Activated naive CD8-positive, alpha-beta T cell treated with anti-CD3 and anti-CD28 coated beads, Interleukin-2, amount 50 U/mL, for 24 hours (primary cell): ENCODE results near the gene CARD10.
A peak's percentile ranks its signal among the peaks of the same experiment; 100 is the strongest.
"Not testable (repeated sequence)": the region's sequence is repeated elsewhere in the genome, so short reads cannot be mapped to it uniquely, and the experiment has no call there.

Experiments used
- ATAC-seq: fragments of 150-1000 bp; cut with Tn5 transposase; one replicate; pipeline ENCODE4 v1.10.0; 2021
- DNase-seq: peaks from one replicate; pipeline ENCODE4 v3.0.0; 2021
- H3K27ac Mint-ChIP-seq: one replicate; pipeline ENCODE4 v1.8.0; 2021; ENCODE audit warnings: mild to moderate bottlenecking, mixed read lengths
- H3K27me3 Mint-ChIP-seq: one replicate; pipeline ENCODE4 v1.8.0; 2021; ENCODE audit warnings: mixed read lengths
- H3K36me3 Mint-ChIP-seq: one replicate; pipeline ENCODE4 v1.8.0; 2021; ENCODE audit warnings: low read depth, mixed read lengths
- H3K4me1 Mint-ChIP-seq: one replicate; pipeline ENCODE4 v1.8.0; 2021; ENCODE audit warnings: mixed read lengths
- H3K4me3 Mint-ChIP-seq: one replicate; pipeline ENCODE4 v1.8.0; 2021; ENCODE audit warnings: mild to moderate bottlenecking, moderate library complexity, mixed read lengths
- H3K9me3 Mint-ChIP-seq: one replicate; pipeline ENCODE4 v1.8.0; 2021; ENCODE audit warnings: mixed read lengths

CARD10 gene

GRCh38 chr22:37469416-37470086 lies 49.7 kb downstream of the CARD10 start:
- H3K9me3 Mint-ChIP-seq: no peaks in the 10 kb centered on the region
- peaks cover 45% of the 10 kb centered on the region for H3K36me3 Mint-ChIP-seq
- no peak for ATAC-seq
- no peak for DNase-seq
- no peaks in the 10 kb centered on the region for H3K27me3 Mint-ChIP-seq
- no peak overlapping the region for H3K27ac Mint-ChIP-seq
- H3K4me3 Mint-ChIP-seq: no peak overlapping the region
- H3K4me1 Mint-ChIP-seq: peaks cover 5% of the 10 kb centered on the region

DNA sequence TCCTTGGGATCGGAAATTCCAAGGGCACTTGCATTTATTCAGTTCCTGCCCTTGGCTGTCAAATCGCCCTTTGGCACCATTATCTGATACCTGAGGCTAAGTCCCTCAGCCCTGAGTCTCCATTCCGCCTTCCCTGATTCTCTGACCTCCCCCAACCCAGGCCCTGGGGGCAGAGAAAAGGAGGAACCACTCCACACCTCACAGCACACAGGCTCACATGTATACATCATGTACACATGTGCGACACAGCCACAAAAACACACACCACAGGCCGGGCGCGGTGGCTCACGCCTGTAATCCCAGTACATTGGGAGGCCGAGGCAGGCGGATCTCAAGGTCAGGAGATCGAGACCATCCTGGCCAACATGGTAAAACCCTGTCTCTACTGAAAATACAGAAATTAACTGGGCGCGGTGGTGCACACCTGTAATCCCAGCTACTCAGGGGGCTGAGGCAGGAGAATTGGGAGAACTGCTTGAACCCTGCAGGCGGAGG lies 51.0 kb downstream of the CARD10 start:
- not testable (repeated sequence) for H3K4me3 Mint-ChIP-seq, ATAC-seq, H3K27me3 Mint-ChIP-seq, H3K9me3 Mint-ChIP-seq, H3K4me1 Mint-ChIP-seq, H3K27ac Mint-ChIP-seq, DNase-seq
- peaks cover 41% of the 10 kb centered on the region for H3K36me3 Mint-ChIP-seq

DNA sequence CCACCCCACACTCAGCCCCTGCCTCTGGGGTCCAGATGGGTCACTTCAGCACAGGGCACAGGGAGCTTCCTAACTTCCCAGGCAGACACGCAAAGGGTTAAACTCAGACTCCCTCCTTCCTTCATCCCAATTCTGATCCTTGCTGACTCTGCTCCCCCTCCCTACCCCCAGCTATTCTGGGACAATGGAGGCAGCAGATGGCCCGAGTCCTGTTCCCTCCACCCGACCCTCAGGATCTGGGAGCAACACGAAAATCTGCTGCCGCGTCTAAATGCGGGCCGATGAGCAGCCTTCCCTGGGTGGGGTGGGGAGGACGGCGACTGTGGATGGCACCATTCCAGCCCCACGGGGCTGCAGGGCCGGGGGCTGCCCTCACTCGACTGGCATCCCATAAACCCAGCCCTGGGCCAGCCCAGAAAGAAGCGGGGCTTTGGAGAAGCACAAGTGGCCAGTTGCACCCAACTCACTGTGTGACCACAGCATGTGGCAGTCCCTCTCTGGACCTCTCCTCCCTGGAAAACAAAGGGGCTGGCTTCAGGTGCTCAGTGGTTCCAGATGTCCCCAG lies 51.7 kb downstream of the CARD10 start:
- no peak overlapping the region for H3K4me3 Mint-ChIP-seq
- no peak for ATAC-seq
- H3K9me3 Mint-ChIP-seq: no peaks in the 10 kb centered on the region
- peaks cover 36% of the 10 kb centered on the region for H3K36me3 Mint-ChIP-seq
- no peak overlapping the region for H3K27ac Mint-ChIP-seq
- no peak for DNase-seq
- H3K27me3 Mint-ChIP-seq: no peaks in the 10 kb centered on the region
- H3K4me1 Mint-ChIP-seq: peaks cover 6% of the 10 kb centered on the region

GRCh38 chr22:37464181-37464580 lies 55.0 kb downstream of the CARD10 start:
- peaks cover 6% of the 10 kb centered on the region for H3K4me1 Mint-ChIP-seq
- H3K36me3 Mint-ChIP-seq: peaks cover 26% of the 10 kb centered on the region
- H3K4me3 Mint-ChIP-seq: no peak overlapping the region
- no peaks in the 10 kb centered on the region for H3K9me3 Mint-ChIP-seq
- DNase-seq (no peak), ATAC-seq (no peak)
- H3K27ac Mint-ChIP-seq: no peak overlapping the region
- no peaks in the 10 kb centered on the region for H3K27me3 Mint-ChIP-seq

GRCh38 chr22:37462983-37463382 lies 56.2 kb downstream of the CARD10 start:
- no peak overlapping the region for H3K4me3 Mint-ChIP-seq
- DNase-seq: no peak
- H3K4me1 Mint-ChIP-seq: peaks cover 6% of the 10 kb centered on the region
- H3K27ac Mint-ChIP-seq: no peak overlapping the region
- H3K36me3 Mint-ChIP-seq: peaks cover 19% of the 10 kb centered on the region
- no peaks in the 10 kb centered on the region for H3K9me3 Mint-ChIP-seq
- ATAC-seq: no peak
- no peaks in the 10 kb centered on the region for H3K27me3 Mint-ChIP-seq

- Mint-ChIP-seq H3K4me3 (no peak overlapping the region), H3K36me3 (peaks cover 18% of the 10 kb centered on the region), H3K27me3 (no peaks in the 10 kb centered on the region), H3K27ac (no peak overlapping the region), H3K4me1 (peaks cover 6% of the 10 kb centered on the region), H3K9me3 (no peaks in the 10 kb centered on the region)
- no peak for ATAC-seq
- no peak for DNase-seq
These were observed 56.8 kb downstream of the CARD10 start for GRCh38 chr22:37462436-37462835.

DNA sequence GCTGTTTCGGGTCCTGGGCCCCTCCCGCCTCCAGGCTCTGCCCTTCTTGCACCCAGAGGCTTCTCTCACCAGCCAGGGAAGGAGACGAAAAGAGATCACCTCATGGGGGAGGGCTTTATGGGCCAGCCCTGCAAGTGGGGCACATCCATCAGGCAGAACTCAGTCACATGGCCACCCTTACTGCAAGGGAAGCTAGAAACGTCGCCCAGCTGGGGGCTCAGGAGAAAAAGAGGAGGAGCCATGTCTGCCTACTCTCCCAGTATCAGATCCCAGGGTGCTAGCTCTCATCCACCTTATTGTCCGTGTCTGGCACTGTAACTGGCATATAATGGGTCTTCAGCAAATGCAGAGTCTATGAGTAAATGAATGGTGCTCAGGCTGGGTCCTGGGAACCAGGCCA lies 57.3 kb downstream of the CARD10 start:
- no peaks in the 10 kb centered on the region for H3K27me3 Mint-ChIP-seq
- peaks cover 6% of the 10 kb centered on the region for H3K4me1 Mint-ChIP-seq
- H3K9me3 Mint-ChIP-seq: no peaks in the 10 kb centered on the region
- no peak overlapping the region for H3K27ac Mint-ChIP-seq
- H3K4me3 Mint-ChIP-seq: no peak overlapping the region
- DNase-seq (no peak), ATAC-seq (no peak)
- H3K36me3 Mint-ChIP-seq: peaks cover 18% of the 10 kb centered on the region

DNA sequence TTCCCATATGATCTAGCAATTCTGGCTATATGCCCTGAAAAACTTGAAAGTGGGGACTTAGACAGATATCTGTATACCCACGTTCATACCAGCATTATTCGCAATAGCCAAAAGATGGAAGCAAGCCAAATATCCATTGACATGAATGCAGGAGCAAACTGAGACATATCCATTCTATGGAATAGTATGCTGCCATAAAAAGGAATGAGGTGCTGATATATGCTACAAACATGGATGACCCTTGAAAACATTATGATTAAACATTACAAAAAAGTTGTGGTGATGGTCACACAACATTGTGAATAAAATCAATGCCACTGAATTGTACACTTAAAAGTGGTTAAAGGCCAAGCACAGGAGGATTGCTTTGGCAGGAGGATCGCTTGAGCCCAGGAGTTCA lies 58.5 kb downstream of the CARD10 start:
- peaks cover 6% of the 10 kb centered on the region for H3K4me1 Mint-ChIP-seq
- DNase-seq (no peak), ATAC-seq (no peak)
- H3K4me3 Mint-ChIP-seq: no peak overlapping the region
- no peaks in the 10 kb centered on the region for H3K27me3 Mint-ChIP-seq
- peaks cover 9% of the 10 kb centered on the region for H3K36me3 Mint-ChIP-seq
- no peaks in the 10 kb centered on the region for H3K9me3 Mint-ChIP-seq
- H3K27ac Mint-ChIP-seq: no peak overlapping the region

DNA sequence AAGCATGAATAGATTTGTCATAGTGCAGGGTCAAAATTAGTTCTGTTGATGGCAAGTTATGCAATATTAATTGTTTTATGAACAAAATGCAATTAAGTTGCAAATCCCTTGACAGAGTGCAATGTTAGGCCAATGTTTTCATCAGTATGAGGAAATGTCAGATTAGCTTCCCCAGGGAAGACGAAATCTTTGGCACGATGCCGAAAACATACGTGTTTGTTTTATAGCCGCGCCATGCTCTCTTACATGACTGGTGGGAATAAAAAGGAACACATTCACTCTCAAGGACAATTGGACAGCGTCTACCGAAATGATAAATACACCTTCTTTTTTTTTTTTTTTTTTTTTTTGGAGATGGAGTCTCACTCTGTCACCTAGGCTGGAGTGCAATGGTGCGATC lies 60.0 kb downstream of the CARD10 start:
- Mint-ChIP-seq H3K36me3 (peaks cover 4% of the 10 kb centered on the region), H3K4me1 (peaks cover 2% of the 10 kb centered on the region), H3K9me3 (no peaks in the 10 kb centered on the region), H3K27me3 (no peaks in the 10 kb centered on the region), H3K27ac (no peak overlapping the region), H3K4me3 (no peak overlapping the region)
- DNase-seq (no peak), ATAC-seq (no peak)

DNA sequence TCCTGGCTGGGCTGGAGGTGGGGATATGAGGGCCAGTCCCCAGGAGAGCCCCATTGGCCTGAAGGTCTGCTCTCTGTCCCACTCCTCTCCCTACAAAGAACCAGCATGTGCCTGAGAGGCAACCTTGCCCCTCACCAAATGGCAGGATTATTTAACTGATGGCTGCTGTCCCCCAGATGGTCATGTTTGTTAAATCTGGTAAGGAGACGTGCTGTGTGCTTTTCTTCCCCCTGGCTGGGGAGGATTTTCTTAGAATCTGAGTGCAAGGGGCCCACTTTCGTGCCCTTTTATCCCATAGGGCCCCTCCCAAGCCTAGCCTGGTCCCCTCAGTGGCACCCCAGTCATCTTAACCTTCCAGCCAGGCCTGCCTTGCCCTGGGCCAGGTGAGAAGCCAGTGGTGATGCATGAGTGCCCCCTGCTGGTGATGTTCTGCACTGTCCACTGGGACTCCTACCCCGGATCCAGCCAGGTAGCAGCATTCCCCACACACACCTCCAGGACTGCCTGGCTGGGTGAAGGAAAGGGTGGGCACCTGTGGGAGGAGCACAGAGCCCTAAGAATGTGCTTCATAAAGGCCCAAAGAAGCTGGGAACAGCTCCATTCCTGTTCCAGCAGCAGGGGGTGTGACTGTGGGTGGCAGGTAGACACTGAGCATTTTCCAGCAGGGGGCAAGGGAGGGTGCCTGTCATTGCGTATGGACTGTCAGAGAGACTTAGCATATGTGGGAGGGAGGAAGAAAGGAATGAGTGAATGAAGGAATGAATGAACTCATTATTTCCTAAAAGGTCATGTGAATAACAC lies 61.9 kb downstream of the CARD10 start:
- Mint-ChIP-seq H3K36me3 (peaks cover 4% of the 10 kb centered on the region), H3K27me3 (no peaks in the 10 kb centered on the region), H3K4me3 (no peak overlapping the region), H3K9me3 (no peaks in the 10 kb centered on the region), H3K27ac (no peak overlapping the region), H3K4me1 (peaks cover 2% of the 10 kb centered on the region)
- peak; percentile 89 for DNase-seq
- ATAC-seq: peak; percentile 91

- ATAC-seq (no peak), DNase-seq (no peak)
- peaks cover 4% of the 10 kb centered on the region for H3K36me3 Mint-ChIP-seq
- no peak overlapping the region for H3K4me3 Mint-ChIP-seq
- no peak overlapping the region for H3K27ac Mint-ChIP-seq
- H3K27me3 Mint-ChIP-seq: no peaks in the 10 kb centered on the region
- peaks cover 2% of the 10 kb centered on the region for H3K4me1 Mint-ChIP-seq
- H3K9me3 Mint-ChIP-seq: no peaks in the 10 kb centered on the region
These were observed 62.9 kb downstream of the CARD10 start for GRCh38 chr22:37456346-37456745.

GRCh38 chr22:37455896-37456295 lies 63.3 kb downstream of the CARD10 start:
- Mint-ChIP-seq H3K36me3 (peaks cover 4% of the 10 kb centered on the region), H3K27ac (no peak overlapping the region), H3K27me3 (no peaks in the 10 kb centered on the region), H3K4me1 (peaks cover 2% of the 10 kb centered on the region), H3K4me3 (no peak overlapping the region), H3K9me3 (no peaks in the 10 kb centered on the region)
- DNase-seq (no peak), ATAC-seq (no peak)

DNA sequence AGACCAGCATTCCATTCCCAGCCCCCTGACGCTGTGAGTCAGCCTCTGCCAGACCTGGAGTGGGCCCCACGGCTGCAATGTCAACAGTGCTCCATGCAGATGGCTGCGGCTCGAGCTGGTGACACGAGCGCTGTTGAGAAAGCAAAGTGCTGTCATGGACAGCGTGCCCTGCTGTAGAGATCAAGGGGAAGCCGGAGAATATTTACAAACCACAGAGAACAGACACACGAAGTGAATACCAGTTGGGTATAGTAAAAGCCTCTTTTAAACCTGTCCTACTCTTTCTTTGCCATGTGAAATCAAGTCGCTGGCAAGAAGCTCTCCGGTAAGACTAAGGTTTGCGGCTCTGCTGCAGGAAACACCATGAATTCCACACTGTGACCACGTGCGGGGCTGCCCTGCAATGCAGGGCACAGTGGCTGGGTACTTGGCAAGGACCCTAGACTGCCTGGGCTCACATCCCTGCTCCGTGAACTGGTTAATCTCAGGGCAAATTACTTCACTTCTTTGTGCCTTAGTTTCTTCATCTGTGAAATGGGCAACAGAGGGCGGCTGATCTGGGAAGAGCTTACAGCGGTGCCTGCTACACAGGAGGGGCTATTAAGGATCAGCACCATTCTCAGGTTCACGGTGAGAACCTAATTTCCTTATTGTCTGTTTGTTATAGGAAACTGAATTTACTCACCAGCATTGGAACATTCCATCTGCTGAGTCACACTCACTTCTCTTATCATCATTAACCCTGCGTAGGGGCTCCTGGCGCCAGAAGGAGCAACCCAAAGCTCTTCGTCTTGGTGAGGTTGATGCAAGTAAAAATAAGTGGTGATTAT lies 64.1 kb downstream of the CARD10 start:
- Mint-ChIP-seq H3K36me3 (peaks cover 4% of the 10 kb centered on the region), H3K4me3 (no peak overlapping the region), H3K4me1 (peaks cover 7% of the 10 kb centered on the region), H3K9me3 (no peaks in the 10 kb centered on the region), H3K27ac (no peak overlapping the region), H3K27me3 (no peaks in the 10 kb centered on the region)
- ATAC-seq (no peak), DNase-seq (no peak)

GRCh38 chr22:37453696-37454095 lies 65.5 kb downstream of the CARD10 start:
- Mint-ChIP-seq H3K9me3 (no peaks in the 10 kb centered on the region), H3K4me1 (peaks cover 8% of the 10 kb centered on the region), H3K27me3 (no peaks in the 10 kb centered on the region), H3K36me3 (no peaks in the 10 kb centered on the region), H3K27ac (no peak overlapping the region), H3K4me3 (no peak overlapping the region)
- ATAC-seq (no peak), DNase-seq (no peak)
